ENCODE data around the gene ADCY5. TPM values are rescaled to one million over a fixed set of nuclear protein-coding genes. Genes with fewer than 3 reads are reported as not detected.

ADCY5 gene
- total and polyA plus RNA-seq, 2 experiments from 2014 or later = 3.1 to 4.7 TPM

- Histone ChIP-seq H3K4me3 (no peak overlapping the region), H3K27me3 (no peaks in the 10 kb centered on the region), H3K4me1 (ENCODE audit: insufficient read depth) (no peaks in the 10 kb centered on the region), H3K27ac (no peak overlapping the region), H4K20me1 (ENCODE audit: insufficient read depth, poor library complexity, severe bottlenecking) (no peaks in the 10 kb centered on the region), H3K9me3 (ENCODE audit: low read depth) (no peaks in the 10 kb centered on the region), H2AFZ (no peak overlapping the region), H3K9me2 (replicated peaks; ENCODE audit: insufficient read depth) (no peaks in the 10 kb centered on the region), H3K79me2 (no peaks in the 10 kb centered on the region), H3K36me3 (replicated peaks; ENCODE audit: insufficient read depth, low read depth) (no peaks in the 10 kb centered on the region), H3K4me2 (no peak overlapping the region)
- TF ChIP-seq EZH2 (IDR thresholded peaks at IDR 0.05; ENCODE audit: borderline replicate concordance) = no peak
- no peak for TF ChIP-seq EZH2phosphoT487 (IDR thresholded peaks at IDR 0.05; ENCODE audit: low read depth, severe bottlenecking, unreplicated experiment)
- no peak for TF ChIP-seq CTCF (IDR thresholded peaks at IDR 0.05; ENCODE audit: poor library complexity)
- DNase-seq (ENCODE audit: low spot score) = no peak
- 83% methylated on average over 15 of the region's 15 CpGs for WGBS (ENCODE audit: low lambda C conversion rate, missing lambda C conversion rate)
Measured at GRCh38 chr3:123292321-123293310, 156.3 kb downstream of the ADCY5 start.

GRCh38 chr3:123291404-123291803 lies 157.5 kb downstream of the ADCY5 start:
- Histone ChIP-seq H3K36me3 (replicated peaks; ENCODE audit: insufficient read depth, low read depth) (no peaks in the 10 kb centered on the region), H2AFZ (no peak overlapping the region), H3K27me3 (no peaks in the 10 kb centered on the region), H3K27ac (no peak overlapping the region), H3K79me2 (no peaks in the 10 kb centered on the region), H3K4me3 (no peak overlapping the region), H3K9me2 (replicated peaks; ENCODE audit: insufficient read depth) (no peaks in the 10 kb centered on the region), H3K4me1 (ENCODE audit: insufficient read depth) (no peaks in the 10 kb centered on the region), H3K4me2 (no peak overlapping the region), H3K9me3 (ENCODE audit: low read depth) (no peaks in the 10 kb centered on the region), H4K20me1 (ENCODE audit: insufficient read depth, poor library complexity, severe bottlenecking) (no peaks in the 10 kb centered on the region)
- no peak for TF ChIP-seq EZH2 (IDR thresholded peaks at IDR 0.05; ENCODE audit: borderline replicate concordance)
- TF ChIP-seq CTCF (IDR thresholded peaks at IDR 0.05; ENCODE audit: poor library complexity) = no peak
- no peak for TF ChIP-seq EZH2phosphoT487 (IDR thresholded peaks at IDR 0.05; ENCODE audit: low read depth, severe bottlenecking, unreplicated experiment)
- WGBS (ENCODE audit: low lambda C conversion rate, missing lambda C conversion rate) = 82% methylated on average over 7 of the region's 7 CpGs
- DNase-seq (ENCODE audit: low spot score) = no peak

GRCh38 chr3:123290962-123291361 lies 157.9 kb downstream of the ADCY5 start:
- Histone ChIP-seq H3K27ac (no peak overlapping the region), H3K36me3 (replicated peaks; ENCODE audit: insufficient read depth, low read depth) (no peaks in the 10 kb centered on the region), H3K9me3 (ENCODE audit: low read depth) (no peaks in the 10 kb centered on the region), H4K20me1 (ENCODE audit: insufficient read depth, poor library complexity, severe bottlenecking) (no peaks in the 10 kb centered on the region), H3K4me2 (no peak overlapping the region), H3K79me2 (no peaks in the 10 kb centered on the region), H3K27me3 (no peaks in the 10 kb centered on the region), H3K9me2 (replicated peaks; ENCODE audit: insufficient read depth) (no peaks in the 10 kb centered on the region), H2AFZ (no peak overlapping the region), H3K4me1 (ENCODE audit: insufficient read depth) (no peaks in the 10 kb centered on the region), H3K4me3 (no peak overlapping the region)
- 95% methylated on average over 16 of the region's 23 CpGs for WGBS (ENCODE audit: low lambda C conversion rate, missing lambda C conversion rate)
- no peak for DNase-seq (ENCODE audit: low spot score)
- TF ChIP-seq EZH2 (IDR thresholded peaks at IDR 0.05; ENCODE audit: borderline replicate concordance) = no peak
- TF ChIP-seq EZH2phosphoT487 (IDR thresholded peaks at IDR 0.05; ENCODE audit: low read depth, severe bottlenecking, unreplicated experiment) = no peak
- no peak for TF ChIP-seq CTCF (IDR thresholded peaks at IDR 0.05; ENCODE audit: poor library complexity)
